Retinal pigment epithelial cell (primary cell): ENCODE data around the gene TREX2.

Source experiments
- DNase-seq: peaks from one replicate; pipeline ENCODE4 v3.0.0-alpha.2; 2010; ENCODE audit warnings: low read depth
- H3K4me3 ChIP-seq: 2 replicates; pipeline ENCODE4 v1.5.1; 2011; ENCODE audit warnings: mild to moderate bottlenecking, low read length, control low read depth, moderate library complexity
- CTCF ChIP-seq: conservative IDR thresholded peaks from 2 replicates; pipeline ENCODE4 v1.5.1; 2011; ENCODE audit warnings: low read depth, low read length, control low read depth, inconsistent platforms

Gene TREX2

GRCh38 chrX:153401133-153401764 is 44.6 kb downstream of the TREX2 start, which contains the start of gene PNMA6E:
PNMA6E (minus strand) TSS chrX:153401350; CDS start chrX:153398849, 2,501 bp downstream.
- no peak for TF ChIP-seq CTCF
- DNase-seq = no peak
- H3K4me3 ChIP-seq = no peak within 1 kb of the TSS

GRCh38 chrX:153400146-153401132 is 45.4 kb downstream of the TREX2 start:
- no peak for DNase-seq
- TF ChIP-seq CTCF = peak; percentile 73
- no peak overlapping the region for H3K4me3 ChIP-seq

- no peak overlapping the region for H3K4me3 ChIP-seq
- TF ChIP-seq CTCF = no peak
- DNase-seq = no peak
Measured at GRCh38 chrX:153398275-153398960, 47.4 kb downstream of the TREX2 start.

- no peak for TF ChIP-seq CTCF
- H3K4me3 ChIP-seq = no peak overlapping the region
- no peak for DNase-seq
Measured at GRCh38 chrX:153397256-153397960, 48.4 kb downstream of the TREX2 start.

- no peak for TF ChIP-seq CTCF
- no peak for DNase-seq
- no peak overlapping the region for H3K4me3 ChIP-seq
Measured at GRCh38 chrX:153396320-153397195, 49.3 kb downstream of the TREX2 start.
